Lower lobe of right lung (tissue), 2 donors: ENCODE data around the gene KLHL4. TPM values are rescaled to one million over a fixed set of nuclear protein-coding genes. Genes with fewer than 3 reads are reported as not detected.
"Not testable (repeated sequence)": the region's sequence is repeated elsewhere in the genome, so short reads cannot be mapped to it uniquely, and the experiment has no call there.

Source experiments
- ATAC-seq, 2 donors: fragments of 200-7000 bp; cut with Tn5 transposase; one replicate each; pipeline ENCODE4 v1.9.1; 2020 to 2022; ENCODE audit warnings: mild to moderate bottlenecking in 2 of 2, moderate library complexity in 2 of 2
- DNase-seq: peaks from one replicate; pipeline ENCODE4 v3.0.0-alpha.2; 2020
- H3K27ac ChIP-seq: fragments of 200-600 bp; one replicate; pipeline ENCODE4 v1.8.0; 2022
- H3K27me3 ChIP-seq: fragments of 200-600 bp; one replicate; pipeline ENCODE4 v1.8.0; 2022; ENCODE audit warnings: low read depth
- H3K36me3 ChIP-seq: fragments of 200-600 bp; one replicate; pipeline ENCODE4 v1.8.0; 2022; ENCODE audit warnings: mild to moderate bottlenecking
- H3K4me1 ChIP-seq: fragments of 200-600 bp; one replicate; pipeline ENCODE4 v1.8.0; 2022
- H3K4me3 ChIP-seq: fragments of 200-600 bp; one replicate; pipeline ENCODE4 v1.8.0; 2022; ENCODE audit warnings: mild to moderate bottlenecking
- H3K9me3 ChIP-seq: fragments of 200-600 bp; one replicate; pipeline ENCODE4 v1.8.0; 2022
- CTCF ChIP-seq: fragments of 200-600 bp; IDR thresholded peaks from one replicate; pipeline ENCODE4 v1.8.0; 2022; ENCODE audit warnings: antibody characterized with exemption, mild to moderate bottlenecking
- intact Hi-C: fragments of 100-400 bp; cut with DNase I; formaldehyde crosslinking; loops from one replicate; pipeline ENCODE4 v1.11.0; 2022
- total RNA-seq: library from RNA; stranded (reverse); fragmentation: NEBNext Ultra II Directional; extraction: Animal tissue kit (Norgen Biotek cat#: 25700); gene quantifications from one replicate; pipeline ENCODE4 v1.2.1, GENCODE V29; 2021
- donor health status: DM: no; HTN: yes; CAD: no; lungs with severe emphysema.

Gene KLHL4
- total RNA-seq, 1 donor from 2014 or later: 1.6 TPM

DNA sequence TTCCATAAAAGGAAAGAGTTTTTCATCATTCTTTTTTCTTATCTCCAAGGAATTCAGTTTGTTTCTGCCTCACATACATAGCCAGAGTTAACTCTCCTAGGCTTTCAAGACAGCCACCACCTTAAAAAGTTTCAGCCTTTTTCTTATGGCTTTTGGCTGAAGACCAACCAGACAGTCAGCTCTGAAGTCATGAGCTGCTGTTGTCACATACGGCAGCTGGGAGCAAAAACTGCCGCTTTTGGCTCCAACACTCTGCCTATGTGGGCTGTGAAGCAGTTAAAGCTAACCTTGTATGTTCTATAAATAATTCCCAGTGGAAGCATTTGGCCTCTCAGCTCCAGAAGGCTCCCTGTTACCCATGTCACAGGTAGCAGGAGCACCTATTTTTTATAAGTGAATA is 104.1 kb downstream of the KLHL4 start:
- intact Hi-C loops: no loop called here
- DNase-seq: no peak
- no peak for TF ChIP-seq CTCF
- Histone ChIP-seq H3K27ac (no peak overlapping the region), H3K27me3 (no peaks in the 10 kb centered on the region), H3K4me1 (no peaks in the 10 kb centered on the region), H3K9me3 (no peaks in the 10 kb centered on the region), H3K36me3 (no peaks in the 10 kb centered on the region), H3K4me3 (no peak overlapping the region)
- no peak for ATAC-seq

- Histone ChIP-seq H3K9me3 (no peaks in the 10 kb centered on the region), H3K27me3 (no peaks in the 10 kb centered on the region), H3K4me3 (no peak overlapping the region), H3K36me3 (no peaks in the 10 kb centered on the region), H3K27ac (no peak overlapping the region), H3K4me1 (no peaks in the 10 kb centered on the region)
- intact Hi-C loops: no loop called here
- DNase-seq (no peak), ATAC-seq (no peak)
- TF ChIP-seq CTCF: no peak
These were observed 109.4 kb downstream of the KLHL4 start for GRCh38 chrX:87626996-87627395.

DNA sequence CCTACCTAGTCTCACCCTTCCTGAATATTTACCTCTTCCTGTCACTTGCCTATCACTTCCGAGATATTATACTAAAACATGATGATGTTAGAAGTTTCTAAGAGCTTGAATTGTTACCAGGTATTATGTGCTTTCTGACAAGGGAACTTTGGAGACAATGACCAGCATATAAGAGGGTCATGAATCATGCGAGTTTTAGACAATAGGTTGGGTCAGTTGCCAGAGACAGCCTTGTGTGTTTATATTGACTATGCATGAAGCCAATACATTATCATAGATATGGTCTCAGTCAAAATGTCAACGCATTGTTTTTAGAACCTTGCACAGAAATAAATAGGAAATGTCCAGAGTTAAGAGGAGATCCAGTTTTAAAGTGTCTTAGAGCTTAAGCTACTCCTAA is 116.8 kb downstream of the KLHL4 start:
- no peak for ATAC-seq
- intact Hi-C loops: no loop called here
- DNase-seq: no peak

GRCh38 chrX:87636533-87636932 is 118.9 kb downstream of the KLHL4 start:
- H3K4me1 ChIP-seq: no peaks in the 10 kb centered on the region
- no peaks in the 10 kb centered on the region for H3K36me3 ChIP-seq
- H3K27me3 ChIP-seq: no peaks in the 10 kb centered on the region
- H3K27ac ChIP-seq: no peak overlapping the region
- no peak overlapping the region for H3K4me3 ChIP-seq
- ATAC-seq (no peak), DNase-seq (no peak)
- TF ChIP-seq CTCF: no peak
- intact Hi-C loops: no loop called here
- no peaks in the 10 kb centered on the region for H3K9me3 ChIP-seq

More for the DNA sequence above, 116.8 kb downstream of the KLHL4 start:
- Histone ChIP-seq H3K4me1 (no peaks in the 10 kb centered on the region), H3K27me3 (no peaks in the 10 kb centered on the region), H3K4me3 (no peak overlapping the region), H3K9me3 (no peaks in the 10 kb centered on the region), H3K27ac (no peak overlapping the region), H3K36me3 (no peaks in the 10 kb centered on the region)
- no peak for TF ChIP-seq CTCF

DNA sequence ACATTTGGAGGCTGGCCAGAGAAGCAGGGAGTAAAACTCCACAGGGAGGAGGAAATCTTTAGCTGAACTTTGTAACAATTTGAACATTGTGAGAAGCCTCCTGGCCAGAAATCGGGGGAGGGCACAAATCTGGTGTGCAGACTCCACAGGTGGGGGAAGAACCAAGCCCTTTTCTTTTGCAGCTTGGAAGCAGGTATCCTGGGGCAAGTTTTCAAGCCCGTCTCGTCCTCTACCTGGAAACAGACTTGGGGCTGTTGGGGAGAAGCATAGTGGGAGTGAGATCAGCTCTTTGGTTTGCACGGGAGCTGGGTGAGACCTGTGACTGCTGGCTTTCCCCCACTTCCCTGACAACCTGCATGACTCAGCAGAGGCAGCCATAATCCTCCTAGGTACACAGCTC is 123.8 kb downstream of the KLHL4 start:
- H3K4me3 ChIP-seq, H3K27me3 ChIP-seq, H3K27ac ChIP-seq, ATAC-seq, DNase-seq, intact Hi-C loops, H3K36me3 ChIP-seq, H3K9me3 ChIP-seq, H3K4me1 ChIP-seq: not testable (repeated sequence)

GRCh38 chrX:87661761-87662160 is 144.2 kb downstream of the KLHL4 start:
- TF ChIP-seq CTCF: no peak
- ATAC-seq: no peak

More at GRCh38 chrX:87661761-87662160, 144.2 kb downstream of the KLHL4 start:
- Histone ChIP-seq H3K36me3 (no peaks in the 10 kb centered on the region), H3K9me3 (no peaks in the 10 kb centered on the region), H3K27me3 (no peaks in the 10 kb centered on the region), H3K4me3 (no peak overlapping the region), H3K27ac (no peak overlapping the region), H3K4me1 (no peaks in the 10 kb centered on the region)
- intact Hi-C loops: no loop called here
- no peak for DNase-seq
